Hippocampal formation (tissue), 2 donors: ENCODE results near the gene GSTT2B.
"Not testable (repeated sequence)": the region's sequence is repeated elsewhere in the genome, so short reads cannot be mapped to it uniquely, and the experiment has no call there.

ENCODE experiments used
- DNase-seq, 2 donors: peaks; one replicate each; lab custom pipeline; 2025; lab: John Stamatoyannopoulos, UW

Gene GSTT2B

DNA sequence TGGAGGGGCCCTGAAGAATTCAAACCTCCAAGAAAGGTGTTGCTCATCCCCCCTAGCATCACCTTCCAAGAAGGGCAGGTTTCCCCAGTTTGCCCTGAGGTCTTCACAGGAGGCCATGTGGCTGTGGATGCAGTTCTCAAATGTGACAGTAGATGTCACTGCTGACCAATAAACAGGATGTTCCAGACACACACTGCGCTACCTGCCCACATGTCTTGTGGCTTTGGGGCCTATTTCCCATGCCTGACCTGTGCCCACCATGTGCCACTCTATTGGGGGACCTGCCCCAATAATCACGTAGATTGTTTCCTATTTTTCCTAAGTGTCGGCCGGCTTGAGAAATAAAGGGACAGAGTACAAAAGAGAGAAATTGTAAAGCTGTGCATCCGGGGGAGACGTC lies 23.4 kb upstream of the GSTT2B start:
- DNase-seq = no peak

DNA sequence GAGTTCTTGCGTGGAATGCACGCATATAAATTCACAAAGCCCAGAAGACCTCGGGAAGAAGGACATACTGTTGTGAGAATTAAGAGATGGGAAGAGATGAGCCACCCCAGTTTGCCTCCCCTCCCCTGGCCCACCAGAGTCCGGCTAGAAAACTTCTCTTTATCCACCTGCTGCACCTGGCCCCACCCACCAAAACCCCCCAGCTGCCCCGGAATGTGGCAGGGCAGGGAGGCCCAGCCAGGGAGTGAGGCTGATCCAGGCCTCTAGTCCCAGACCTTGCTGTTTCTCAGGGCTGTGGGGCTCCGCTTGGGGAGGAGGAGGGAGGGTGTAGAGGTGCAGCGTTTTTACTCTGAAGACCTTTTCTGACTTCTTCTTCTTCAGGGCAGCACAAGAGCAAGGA lies 19.6 kb upstream of the GSTT2B start:
- not testable (repeated sequence) for DNase-seq

DNA sequence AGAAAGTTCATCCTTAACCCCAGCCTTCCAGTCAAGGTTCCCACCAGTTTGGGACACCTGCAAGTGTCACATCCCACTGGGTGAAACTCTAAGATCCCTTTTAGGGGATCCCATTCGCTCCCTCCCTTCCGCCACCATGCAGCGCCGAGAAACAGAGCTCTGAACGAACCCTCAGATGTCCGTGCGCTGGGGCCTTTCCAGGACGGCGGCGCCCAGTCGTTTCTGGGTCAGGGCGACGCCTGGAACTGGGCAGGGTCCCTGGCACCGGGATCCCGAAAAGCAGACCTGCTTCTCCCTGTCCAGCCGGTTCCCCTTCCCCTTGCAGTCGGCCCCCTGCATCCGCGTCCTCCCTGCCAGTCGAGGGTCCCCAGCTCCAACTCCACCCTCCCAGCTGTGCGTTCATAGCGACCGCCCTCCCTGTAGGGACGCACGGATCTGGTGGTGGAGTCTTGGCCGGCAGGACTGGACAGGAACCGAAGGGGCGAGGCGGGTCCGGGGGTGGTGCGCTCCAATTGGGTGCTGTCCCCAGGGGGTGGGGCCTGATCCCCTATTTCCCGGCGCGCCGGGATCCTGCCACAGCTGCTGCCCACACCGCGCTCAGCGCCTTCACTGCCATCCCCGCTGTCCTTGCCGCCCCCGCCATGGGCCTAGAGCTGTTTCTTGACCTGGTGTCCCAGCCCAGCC lies 18.7 kb upstream of the GSTT2B start, which contains the start of gene GSTT2:
Gene GSTT2 (plus strand): TSS at position 578 of the 684 bp plus-strand sequence.
- not testable (repeated sequence) for DNase-seq

DNA sequence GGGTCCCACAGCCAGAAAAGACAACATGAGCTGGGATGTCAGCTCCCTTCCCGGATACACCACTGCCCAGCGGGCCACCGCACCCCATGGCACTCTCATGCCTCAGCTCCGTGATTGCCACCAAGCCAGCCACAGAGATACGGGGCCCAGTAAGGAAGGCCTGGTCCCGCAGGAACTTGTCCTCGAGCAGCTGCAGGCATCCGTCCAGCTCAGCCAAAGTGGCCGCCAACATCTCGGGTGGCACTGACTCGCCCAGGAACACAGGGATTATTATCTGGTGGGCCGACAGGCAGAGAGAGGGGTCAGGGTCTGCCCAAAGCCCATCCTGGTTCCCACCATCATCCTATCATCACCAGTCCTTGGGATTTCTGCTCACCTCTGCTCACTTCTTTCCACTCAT lies 16.3 kb upstream of the GSTT2B start:
- not testable (repeated sequence) for DNase-seq

DNA sequence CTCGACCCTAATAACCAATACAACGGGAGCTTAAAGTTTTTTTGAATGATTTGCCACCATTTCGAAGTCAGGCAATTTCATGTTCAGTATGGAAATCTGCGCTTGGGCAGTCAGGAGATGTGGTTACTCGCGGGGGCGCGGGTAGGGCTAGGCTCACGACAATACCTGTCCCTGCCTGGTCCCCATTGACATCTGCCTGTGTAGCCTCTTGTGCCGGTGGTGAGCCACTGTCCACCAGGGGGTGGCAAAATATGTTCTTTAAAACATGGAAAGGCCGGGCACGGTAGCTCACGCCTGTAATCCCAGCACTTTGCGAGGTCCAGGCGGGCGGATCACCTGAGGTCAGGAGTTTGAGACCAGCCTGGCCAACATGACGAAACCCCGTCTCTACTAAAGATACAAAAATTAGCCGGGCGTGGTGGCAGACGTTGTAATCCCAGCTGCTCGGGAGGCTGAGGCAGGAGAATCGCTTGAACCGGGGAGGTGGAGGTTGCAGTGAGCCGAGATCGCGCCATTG lies 13.9 kb upstream of the GSTT2B start:
- not testable (repeated sequence) for DNase-seq

DNA sequence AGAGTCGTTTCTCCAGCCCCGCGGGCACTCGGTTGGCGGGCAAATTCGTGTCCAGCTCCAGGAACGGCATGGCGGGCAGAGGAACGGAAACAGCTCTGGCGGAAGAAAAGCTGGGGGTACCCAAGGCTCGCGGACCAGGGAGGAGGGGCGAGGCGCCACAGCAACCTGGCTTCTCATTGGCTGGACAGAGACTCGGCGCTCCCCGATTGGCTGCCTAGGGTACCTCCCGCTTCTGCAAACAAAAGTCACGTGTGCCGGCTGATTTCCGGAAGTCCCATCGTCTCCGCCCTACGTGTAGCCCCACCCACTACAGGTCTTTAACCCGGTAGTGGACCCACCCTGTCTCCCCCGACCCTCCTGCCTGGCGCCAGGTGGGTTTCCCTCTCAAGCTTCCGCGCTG lies 13.3 kb upstream of the GSTT2B start, which contains the start of gene DDT:
Gene DDT (minus strand): TSS at position 97 of the 400 bp plus-strand sequence. CDS start 27 bp downstream, at position 70.
- DNase-seq = not testable (repeated sequence)

DNA sequence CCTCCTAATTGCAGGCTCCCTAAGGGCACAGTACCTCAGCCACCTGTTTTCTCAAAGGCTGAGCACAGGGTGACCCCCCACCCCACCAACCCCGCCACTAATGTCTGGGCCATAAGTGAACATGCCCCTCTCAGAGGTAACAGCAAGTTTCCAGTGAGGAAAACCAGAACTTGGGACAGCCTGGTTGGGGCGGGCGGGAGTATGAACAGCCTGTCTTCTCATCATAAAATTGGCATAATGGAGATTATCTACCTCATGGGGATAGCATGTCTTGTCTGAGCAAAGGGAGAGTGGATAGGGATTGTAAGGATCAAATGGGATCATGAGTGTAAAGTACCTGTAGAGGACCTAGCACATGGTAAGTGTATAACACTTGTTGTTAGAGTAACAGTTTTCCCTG lies 10.9 kb upstream of the GSTT2B start:
- not testable (repeated sequence) for DNase-seq

DNA sequence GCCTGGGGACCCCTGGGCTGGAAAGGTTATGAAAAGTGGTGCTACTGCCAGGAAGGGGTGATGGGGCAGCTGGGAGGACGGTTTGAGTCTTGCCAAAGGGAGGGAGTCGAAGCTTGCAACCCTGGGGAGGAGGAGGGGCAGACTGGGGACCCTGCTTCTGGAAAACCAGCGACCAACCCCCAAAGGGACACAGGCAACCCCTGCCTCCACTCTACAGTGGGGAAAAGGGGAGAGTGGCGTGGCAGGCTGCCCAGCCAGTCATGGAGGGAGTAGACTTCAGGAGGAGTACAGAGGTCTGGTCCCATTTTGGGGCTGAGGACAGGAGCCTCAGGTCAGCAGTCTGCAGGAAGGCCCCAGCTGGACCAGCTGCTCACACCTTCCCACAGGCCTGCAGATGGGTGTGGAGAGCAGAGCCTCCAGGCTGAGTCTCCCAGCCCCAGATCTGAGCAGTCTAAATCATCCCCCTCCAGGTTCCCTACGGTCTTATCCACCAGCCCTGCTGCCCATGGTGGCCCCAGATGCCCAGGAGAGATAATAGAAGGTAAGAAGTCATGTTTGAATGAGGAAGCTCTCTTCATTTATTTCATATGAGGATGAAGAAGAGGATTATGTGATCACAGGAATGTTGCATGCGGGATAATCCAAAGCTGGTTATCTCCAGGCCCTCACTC lies 10.0 kb upstream of the GSTT2B start:
- no peak for DNase-seq

DNA sequence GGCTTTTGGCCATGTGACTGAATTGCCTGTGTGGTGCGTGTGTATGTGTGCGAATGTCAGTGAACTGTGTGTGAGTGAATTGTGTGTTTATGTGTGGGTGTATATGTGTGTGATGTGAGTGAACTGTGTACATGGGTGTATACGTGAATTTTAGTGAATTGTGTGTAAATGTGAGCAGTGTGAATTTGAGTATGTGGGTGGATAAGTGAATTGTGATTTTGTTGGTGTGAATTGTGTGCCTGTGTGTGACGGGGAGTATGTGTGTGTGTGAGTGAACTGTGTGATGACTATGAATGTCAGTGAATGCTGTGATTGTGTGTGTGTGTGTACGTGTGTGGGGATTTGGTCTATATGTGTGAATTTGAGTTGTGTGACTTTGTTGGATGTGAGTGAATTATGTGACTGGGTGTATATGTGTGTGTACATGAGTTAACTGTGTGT lies 9.2 kb upstream of the GSTT2B start:
- no peak for DNase-seq

DNA sequence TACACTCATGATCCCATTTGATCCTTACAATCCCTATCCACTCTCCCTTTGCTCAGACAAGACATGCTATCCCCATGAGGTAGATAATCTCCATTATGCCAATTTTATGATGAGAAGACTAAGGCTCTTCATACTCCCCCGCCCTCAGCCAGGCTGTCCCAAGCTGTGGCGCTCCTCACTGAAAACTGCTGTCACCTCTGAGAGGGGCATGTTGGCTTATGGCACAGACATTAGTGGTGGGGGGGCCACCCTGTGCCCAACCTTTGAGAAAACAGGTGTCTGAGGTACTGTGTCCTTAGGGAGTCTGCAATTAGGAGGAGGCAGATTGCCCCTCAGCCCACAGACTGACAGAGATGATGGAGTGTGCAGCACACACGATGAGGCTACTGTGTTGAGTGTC lies 8.1 kb upstream of the GSTT2B start:
- DNase-seq = no peak

DNA sequence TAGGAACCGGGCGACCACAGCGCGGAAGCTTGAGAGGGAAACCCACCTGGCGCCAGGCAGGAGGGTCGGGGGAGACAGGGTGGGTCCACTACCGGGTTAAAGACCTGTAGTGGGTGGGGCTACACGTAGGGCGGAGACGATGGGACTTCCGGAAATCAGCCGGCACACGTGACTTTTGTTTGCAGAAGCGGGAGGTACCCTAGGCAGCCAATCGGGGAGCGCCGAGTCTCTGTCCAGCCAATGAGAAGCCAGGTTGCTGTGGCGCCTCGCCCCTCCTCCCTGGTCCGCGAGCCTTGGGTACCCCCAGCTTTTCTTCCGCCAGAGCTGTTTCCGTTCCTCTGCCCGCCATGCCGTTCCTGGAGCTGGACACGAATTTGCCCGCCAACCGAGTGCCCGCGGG lies 5.6 kb upstream of the GSTT2B start, which contains the start of gene DDTL:
Gene DDTL (plus strand): TSS at position 321 of the 400 bp plus-strand sequence. CDS start 27 bp downstream, at position 348.
- DNase-seq = not testable (repeated sequence)

DNA sequence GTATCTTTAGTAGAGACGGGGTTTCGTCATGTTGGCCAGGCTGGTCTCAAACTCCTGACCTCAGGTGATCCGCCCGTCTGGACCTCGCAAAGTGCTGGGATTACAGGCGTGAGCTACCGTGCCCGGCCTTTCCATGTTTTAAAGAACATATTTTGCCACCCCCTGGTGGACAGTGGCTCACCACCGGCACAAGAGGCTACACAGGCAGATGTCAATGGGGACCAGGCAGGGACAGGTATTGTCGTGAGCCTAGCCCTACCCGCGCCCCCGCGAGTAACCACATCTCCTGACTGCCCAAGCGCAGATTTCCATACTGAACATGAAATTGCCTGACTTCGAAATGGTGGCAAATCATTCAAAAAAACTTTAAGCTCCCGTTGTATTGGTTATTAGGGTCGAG lies 5.1 kb upstream of the GSTT2B start:
- not testable (repeated sequence) for DNase-seq

DNA sequence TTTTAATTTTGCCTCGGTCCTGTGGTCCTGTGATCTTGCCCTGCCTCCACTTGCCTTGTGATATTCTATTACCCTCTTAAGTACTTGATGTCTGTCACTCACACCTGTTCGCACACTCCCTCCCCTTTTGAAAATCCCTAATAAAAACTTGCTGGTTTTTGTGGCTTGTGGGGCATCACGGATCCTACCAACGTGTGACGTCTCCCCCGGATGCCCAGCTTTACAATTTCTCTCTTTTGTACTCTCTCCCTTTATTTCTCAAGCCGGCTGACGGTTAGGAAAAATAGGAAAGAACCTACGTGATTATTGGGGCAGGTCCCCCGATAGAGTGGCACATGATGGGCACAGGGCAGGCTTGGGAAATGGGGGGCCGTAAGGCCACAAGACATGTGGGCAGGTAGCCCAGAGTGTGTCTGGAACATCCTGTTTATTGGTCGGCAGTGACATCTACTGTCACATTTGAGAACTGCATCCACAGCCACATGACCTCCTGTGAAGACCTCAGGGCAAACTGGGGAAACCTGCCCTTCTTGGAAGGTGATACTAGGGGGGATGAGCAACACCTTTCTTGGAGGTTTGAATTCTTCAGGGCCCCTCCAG lies 4.6 kb downstream of the GSTT2B start:
- peak; percentile 56 to 73 for DNase-seq

DNA sequence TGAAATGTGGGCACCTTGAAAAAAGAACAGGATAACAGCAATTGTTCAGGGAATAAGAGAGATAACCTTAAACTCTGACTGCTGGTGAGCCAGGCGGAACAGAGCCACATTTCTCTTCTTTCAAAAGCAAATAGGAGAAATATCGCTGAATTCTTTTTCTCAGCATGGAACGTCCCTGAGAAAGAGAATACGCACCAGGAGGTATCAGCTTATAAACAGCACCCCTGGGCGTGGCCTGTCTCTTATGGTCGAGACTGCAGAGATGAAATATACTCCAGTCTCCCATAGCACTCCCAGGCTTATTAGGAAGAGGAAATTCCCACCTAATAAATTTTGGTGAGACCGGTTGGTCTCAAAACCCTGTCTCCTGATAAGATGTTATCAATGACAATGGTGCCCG lies 5.1 kb downstream of the GSTT2B start:
- DNase-seq = not testable (repeated sequence)

DNA sequence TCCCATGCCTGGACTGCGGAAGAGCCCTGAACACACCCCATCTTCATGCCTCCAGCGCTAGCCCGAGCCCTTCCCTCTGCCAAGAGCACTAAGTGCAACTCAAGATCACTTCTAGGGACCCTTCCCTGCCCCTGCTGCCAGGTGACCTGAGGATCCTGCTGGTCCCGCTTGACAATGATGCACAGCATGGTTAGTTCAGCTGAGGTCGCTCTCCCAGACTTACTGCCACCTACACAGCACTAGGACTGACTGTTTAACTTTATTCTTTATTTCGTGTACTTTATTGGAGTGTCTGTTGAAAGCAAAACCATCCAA lies 6.0 kb downstream of the GSTT2B start:
- DNase-seq = not testable (repeated sequence)

DNA sequence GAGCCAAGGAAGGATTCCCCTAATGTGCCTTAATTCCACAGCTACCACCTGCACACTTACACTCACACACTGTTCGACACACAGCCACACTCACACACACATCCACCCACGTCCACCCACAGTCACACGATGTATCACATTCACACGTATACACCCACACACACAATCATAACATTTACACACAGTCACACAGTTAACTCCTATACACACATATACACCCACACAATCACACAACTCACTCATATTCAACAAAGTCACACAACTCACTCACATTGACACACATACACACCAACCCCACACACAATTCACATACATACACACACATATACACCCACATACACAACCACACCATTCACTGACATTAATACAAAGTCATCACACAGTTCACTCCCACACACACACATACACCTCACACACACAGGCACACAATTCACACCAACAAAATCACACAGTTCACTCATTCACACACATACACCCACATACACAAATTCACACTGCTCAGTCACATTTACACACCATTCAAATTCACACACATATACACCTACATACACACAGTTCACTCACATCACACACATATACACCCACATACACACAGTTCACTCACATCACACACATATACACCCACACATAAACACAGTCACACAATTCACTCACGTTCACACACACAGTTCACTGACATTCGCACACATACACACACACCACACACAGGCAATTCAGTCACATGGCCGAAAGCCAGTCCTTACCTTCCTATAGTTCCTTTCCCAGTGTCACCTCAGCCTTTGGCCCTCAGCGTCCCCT lies 6.6 kb downstream of the GSTT2B start:
- not testable (repeated sequence) for DNase-seq

DNA sequence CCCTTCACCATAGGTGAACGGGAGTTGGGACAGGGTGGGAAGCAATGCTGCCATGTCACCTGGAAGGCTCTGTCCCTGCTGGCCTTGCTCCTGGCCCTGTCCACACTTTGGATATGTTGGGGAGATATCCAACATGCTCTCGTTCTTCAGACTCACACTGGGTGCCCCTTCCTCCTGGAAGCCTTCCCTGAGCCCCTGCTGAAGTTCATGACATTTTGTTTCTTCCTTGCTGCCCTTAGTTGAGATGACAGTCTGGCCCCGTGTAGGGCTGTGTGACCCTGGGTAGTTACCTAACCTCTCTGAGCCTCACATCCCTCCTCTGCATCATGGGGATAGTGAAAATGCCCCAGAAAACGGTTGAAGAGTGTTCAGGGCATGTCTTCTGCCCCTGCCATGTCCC lies 7.5 kb downstream of the GSTT2B start:
- not testable (repeated sequence) for DNase-seq

DNA sequence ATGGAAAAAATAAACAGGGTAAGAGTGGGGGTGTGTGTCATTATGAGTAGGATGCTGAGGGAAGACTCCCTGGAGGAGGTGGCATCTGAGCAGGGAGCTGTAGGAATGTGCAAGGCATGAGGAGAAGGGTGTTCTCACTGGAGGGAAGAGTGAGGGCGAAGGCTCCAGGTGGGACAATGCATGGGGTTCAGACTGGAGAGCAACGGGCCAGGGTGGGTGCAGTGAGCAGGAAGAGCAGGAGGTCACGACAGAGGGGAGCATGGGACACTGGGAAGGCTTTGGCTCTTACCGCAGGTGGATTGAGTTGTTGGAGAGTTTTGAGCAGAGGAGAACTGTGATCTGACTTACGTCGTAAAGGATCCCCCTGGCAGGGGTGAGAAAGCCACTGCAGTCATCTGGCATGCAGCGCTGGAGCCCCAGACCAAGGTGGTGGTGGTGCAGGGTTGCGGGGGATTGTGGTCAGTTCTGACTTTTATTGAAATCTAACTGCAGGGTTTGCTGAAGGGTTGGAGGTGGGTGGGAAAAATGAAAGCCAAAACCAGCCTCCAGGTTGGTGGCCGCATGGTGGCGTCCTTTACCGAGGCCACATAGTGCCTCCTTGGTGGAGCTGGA lies 8.1 kb downstream of the GSTT2B start:
- DNase-seq = not testable (repeated sequence)

DNA sequence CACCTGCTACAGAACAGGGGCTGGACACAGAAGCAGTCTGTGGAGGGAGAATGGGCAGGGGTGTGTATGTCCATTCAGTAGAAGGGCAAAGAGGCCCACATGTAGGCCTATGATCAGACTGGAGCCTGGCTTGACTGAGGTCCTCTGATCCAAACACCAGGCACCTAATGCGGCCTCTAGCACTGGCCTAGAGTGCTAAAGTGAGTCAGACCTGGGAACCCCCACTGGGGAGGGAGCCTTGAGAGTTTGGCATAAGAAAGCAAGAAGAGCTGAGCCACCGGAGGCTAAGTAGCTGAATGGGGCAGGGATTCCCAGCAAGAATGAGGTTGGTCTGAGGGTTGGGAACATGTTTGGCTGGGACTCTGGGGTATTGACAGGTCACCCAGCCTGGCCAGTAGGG lies 9.6 kb downstream of the GSTT2B start:
- DNase-seq = not testable (repeated sequence)

DNA sequence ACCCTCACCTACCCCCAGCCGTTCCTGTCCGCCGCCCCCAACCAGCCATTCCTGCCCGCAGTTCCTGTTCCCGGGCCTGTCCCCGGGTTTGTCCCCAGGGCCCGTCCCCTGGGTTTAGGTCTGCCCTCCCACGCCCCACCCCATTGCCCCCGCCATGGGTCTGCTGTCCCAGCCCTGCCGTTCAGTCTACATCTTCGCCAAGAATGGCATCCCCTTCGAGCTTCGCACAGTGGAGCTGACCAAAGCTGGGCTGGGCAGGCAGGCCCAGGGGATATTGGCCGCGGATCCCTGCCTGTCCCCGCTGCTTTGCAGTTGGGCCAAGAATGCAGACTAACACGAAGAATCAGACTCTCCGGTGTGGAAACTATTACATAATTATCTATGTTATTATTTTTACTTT lies 11.2 kb downstream of the GSTT2B start:
- DNase-seq = not testable (repeated sequence)

DNA sequence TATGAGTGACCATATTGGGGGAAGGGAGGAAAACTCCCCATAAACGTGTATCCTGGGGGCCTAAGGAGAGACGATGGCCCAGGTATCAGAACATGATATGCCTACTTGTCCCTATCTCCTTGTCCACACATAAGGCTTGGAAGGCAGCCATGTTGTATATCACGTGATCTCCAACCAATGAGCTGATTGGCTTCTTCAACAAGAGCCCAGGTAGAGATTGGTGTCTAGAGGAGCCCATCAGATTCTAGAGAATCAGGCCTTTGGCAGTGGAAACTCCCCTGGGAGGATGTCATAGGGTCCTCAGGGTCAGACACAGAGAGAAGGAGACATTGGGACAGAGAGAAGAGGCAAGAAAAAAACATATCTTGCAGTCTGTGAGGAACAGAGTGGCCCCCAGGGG lies 13.6 kb downstream of the GSTT2B start:
- DNase-seq = not testable (repeated sequence)
